DMS153 treated with DMSO at 0.1 percent for 48 hours (cell line): ENCODE data around the gene WFDC10B.
"Not testable (repeated sequence)": the region's sequence is repeated elsewhere in the genome, so short reads cannot be mapped to it uniquely, and the experiment has no call there.

Experiments
- DNase-seq: peaks from one replicate; lab custom pipeline; 2025; ENCODE audit not compliant: unreplicated experiment; lab: John Stamatoyannopoulos, UW

The WFDC10B gene

GRCh38 chr20:45649312-45649863, 55.4 kb downstream of the WFDC10B start:
- no peak for DNase-seq

- DNase-seq: no peak
Observed at GRCh38 chr20:45647441-45648050, 57.3 kb downstream of the WFDC10B start.

- no peak for DNase-seq
Observed at GRCh38 chr20:45646875-45647274, 57.9 kb downstream of the WFDC10B start.

- DNase-seq: not testable (repeated sequence)
Observed at GRCh38 chr20:45645869-45646268, 59.0 kb downstream of the WFDC10B start.

- DNase-seq: not testable (repeated sequence)
Observed at GRCh38 chr20:45641076-45641475, 63.7 kb downstream of the WFDC10B start.

GRCh38 chr20:45639687-45640086, 65.1 kb downstream of the WFDC10B start:
- DNase-seq: no peak

GRCh38 chr20:45636513-45636912, 68.3 kb downstream of the WFDC10B start:
- no peak for DNase-seq
